ENCODE data around the gene HOXA3. TPM values are rescaled to one million over a fixed set of nuclear protein-coding genes. Genes with fewer than 3 reads are reported as not detected.

HOXA3 gene
- total RNA-seq: not detected

DNA sequence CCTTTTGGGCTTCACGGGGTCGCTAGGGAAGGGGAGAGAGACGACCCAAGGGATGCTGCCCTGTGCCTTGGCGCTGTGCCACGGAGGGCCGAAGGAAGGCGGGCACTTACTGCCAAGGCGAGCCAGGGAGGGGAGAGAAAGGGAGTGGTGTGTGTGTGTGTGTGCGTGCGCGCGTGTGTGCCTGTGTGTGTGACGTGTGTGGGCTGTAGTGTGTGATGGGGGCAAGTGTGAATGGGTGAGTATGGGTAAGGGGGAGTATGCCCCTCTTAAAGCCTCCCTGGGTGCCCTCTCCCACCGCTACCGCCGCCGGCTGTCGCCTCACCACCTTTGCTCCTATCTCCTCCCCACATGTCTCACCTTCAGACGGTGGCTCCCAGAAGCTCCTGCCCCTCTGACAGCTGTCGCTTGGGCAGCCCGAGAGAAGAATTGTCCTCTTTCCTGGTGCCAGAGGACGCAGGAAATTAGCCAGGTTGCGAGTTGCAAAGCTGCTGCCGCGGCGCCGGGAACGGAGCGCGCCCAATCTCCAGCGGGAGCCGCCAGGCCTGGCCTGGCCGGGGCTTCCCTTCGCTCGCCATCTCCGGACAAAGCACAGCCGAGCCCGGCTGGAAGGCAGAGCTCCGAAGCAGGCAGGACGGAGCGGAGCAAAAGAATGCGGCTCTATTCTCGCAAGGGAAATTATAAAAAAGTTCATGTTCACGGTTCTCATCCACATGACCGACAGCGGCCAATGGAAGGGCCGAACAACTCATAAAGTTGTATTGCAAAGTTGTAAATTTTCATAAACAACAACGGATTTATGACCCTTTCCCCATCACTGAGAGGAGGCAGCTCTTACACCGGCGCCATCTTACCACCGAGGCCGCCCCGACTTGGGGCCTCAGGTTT lies at the start of gene HOXA3:
HOXA3 (minus strand) TSS at position 653 of the 885 bp plus-strand sequence. CDS start 41,943 bp downstream, outside the sequence.
- DNase-seq (ENCODE audit: low spot score in 2 of 2): no peak
- FAIRE-seq: no peak

DNA sequence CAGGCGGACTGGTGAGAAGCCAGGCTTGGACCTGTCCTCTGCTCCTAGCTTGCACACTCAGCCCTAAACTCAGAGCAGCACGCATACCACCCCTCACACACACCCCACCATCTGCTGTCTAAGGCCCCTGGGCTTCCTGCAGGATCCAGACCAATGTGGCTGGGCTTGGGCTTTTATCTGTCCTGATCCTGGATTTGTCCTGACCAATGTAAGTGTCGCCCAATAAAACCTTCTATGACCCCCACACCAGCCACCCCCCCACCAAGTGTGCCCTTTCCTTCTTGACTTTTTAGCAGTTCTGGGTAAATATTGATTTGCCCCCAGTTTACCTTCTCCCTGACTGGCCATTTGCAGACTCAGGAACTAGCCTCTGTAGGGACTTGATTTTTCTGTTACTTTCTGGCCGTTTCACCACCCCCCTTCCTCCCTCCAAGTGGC lies 49.2 kb upstream of the HOXA3 start:
- FAIRE-seq: no peak
- no peak for DNase-seq (ENCODE audit: low spot score in 2 of 2)

DNA sequence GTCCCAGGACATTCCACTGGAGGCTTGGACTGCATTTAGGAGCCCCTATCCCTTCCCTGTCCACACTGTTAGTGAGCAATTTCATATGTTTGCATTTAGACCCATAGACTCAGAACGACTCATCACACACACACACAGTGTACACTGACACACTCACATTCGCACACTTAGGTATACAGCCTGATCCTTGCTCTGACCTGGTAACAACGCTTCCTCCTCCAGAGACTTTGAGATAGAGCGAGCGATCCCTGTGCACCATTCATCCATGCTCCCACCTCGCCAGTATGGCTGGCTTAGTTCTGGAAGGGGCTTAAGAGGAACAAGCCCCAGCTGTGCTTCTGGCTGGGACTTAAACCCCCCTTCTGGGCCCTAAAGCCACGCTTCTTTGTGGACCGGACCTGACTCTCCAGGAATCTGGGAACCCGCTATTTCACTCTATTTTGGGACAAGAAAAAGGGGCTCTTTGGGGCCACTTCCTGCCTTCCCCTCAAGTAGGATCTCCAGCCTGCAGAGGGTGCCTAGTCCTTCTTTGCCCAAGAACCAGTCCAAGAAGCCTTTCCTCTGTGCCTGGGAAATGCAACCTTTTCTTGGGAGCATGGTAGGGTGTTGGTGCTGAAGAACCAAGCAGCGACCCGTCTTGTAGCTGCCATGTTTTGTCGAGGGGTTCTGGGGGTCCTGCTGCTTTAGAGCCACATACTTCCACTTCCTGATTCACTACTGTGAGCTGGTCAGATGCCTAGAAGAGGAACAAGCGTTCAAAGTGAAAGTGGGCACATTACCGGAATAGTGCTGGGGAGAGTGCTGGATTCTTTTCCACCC lies 48.6 kb upstream of the HOXA3 start:
- DNase-seq (ENCODE audit: low spot score in 2 of 2): no peak
- FAIRE-seq: no peak

DNA sequence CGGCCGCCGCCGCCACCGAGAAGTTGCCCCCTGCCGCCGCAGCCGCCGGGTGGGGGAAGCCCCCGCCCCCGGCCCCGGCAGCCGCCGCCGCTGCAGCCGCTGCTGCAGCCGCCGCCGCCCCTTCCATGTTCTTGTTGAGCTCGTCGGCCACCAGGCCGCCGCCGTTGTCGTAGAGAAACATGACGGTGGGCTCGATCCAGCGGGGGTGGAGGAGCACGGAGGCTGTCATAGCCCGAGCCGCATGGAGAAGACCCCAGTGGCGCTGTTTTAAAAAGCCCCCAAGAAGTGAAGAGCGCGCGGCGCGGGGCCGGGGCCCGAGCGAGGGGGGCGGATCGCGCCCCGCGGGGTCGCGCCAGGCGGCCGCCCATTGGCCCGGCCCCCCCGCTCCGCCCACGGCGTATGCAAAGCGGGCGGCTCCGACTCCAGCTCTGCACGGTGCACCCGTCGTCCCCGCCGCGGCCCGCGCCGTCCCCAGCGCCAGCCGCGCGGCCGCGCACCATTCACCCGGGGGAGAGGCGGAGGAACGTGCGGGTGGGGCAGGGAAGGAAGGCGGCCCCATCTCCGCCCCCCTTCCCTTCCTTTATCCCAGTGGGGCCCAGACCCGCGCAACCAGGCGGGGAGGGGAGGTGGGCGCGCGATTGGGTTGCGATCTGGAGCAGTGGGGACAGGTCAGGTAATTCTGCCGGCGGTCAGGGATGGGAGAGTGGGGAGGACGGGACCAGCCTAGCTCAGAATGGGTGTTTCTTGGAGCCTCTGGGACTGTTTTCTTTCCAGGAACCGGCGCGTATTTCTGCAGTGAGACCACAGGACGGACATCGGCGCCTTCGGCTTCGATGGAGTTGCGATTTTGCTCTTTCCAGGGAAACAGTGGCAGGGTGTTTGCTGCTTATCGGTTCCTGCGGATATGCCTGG lies 47.7 kb upstream of the HOXA3 start, which contains the start of gene HOXA13:
HOXA13 (minus strand) TSS at position 243 of the 912 bp plus-strand sequence; CDS start at position 229, 14 bp downstream.
- DNase-seq (ENCODE audit: low spot score in 2 of 2) (no peak), FAIRE-seq (no peak)

DNA sequence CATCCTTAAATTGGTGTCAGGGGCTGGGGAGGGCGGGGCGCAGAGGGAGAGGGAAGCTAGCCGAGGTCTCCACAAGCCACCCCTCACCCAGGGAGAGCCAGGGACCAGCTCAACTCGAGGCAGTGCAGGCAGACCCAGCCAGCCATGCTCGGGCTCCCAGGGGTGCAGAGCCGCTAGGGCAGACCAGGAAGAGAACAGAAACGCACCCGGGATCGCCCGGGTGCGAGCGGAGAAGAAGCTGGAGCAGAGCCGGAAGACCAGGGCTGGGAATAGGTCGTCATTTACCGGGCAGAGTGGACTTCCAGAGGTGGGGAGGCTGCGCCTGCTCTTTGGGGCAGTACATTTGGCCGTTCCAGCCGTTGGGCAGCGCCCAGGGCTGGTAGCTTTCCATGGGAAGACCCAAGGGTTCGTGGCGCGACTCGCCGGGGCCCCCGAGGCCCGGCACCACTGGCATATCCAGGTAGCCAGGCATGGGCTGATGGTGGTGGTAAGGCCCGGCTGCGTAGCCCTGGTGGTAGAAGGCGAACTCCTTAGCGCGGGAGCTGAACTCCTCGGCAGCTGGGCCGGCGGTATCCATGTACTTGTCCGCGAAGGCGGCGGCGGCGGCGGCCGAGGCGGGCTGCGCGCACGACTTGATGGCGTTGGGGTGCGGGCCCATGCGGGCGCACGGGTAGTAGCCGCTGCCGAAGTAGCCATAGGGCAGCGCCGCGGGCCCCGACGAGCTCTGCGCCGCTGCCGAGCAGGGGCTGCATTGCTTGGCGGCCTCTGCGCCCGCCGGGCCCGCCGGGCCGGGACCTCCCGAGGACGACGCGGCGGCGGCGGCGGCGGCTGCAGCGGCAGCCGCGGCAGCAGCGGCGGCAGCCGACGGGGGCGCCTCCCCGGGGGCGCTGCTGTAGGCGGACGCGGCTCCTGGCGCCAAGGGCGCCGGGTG lies 46.8 kb upstream of the HOXA3 start:
- FAIRE-seq: no peak
- no peak for DNase-seq (ENCODE audit: low spot score in 2 of 2)

DNA sequence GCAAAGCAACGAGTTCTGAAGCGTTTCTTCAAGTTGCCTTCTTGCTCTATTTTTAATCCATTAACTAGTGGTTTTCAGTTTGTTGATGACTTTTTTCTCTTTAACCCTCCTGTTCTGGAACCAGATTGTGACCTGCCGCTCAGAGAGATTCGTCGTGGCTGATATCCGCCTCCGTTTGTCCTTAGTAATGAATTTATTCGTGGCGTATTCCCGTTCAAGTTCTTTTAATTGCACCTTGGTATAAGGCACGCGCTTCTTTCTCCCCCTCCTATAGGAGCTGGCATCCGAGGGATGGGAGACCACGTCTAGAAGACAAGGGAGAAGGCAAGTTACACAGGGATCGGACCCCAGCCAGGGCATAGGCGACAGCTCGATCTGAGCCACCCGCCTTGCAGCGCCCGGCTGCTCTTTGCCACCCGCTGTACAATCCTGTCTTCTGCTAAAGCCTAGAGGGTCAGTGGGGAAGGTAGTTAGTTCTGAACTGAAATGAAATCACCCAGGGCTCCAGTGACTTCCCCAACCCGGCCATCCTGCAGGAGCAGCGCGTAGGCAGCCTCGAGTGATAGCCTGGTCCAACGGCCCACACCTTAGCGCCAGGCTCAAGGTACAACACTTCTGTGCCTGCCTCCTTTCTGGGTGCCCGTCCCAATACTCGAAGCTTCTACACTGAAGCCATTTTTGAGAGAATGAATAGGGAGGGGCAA lies 45.9 kb upstream of the HOXA3 start:
- DNase-seq (ENCODE audit: low spot score in 2 of 2): no peak
- no peak for FAIRE-seq

DNA sequence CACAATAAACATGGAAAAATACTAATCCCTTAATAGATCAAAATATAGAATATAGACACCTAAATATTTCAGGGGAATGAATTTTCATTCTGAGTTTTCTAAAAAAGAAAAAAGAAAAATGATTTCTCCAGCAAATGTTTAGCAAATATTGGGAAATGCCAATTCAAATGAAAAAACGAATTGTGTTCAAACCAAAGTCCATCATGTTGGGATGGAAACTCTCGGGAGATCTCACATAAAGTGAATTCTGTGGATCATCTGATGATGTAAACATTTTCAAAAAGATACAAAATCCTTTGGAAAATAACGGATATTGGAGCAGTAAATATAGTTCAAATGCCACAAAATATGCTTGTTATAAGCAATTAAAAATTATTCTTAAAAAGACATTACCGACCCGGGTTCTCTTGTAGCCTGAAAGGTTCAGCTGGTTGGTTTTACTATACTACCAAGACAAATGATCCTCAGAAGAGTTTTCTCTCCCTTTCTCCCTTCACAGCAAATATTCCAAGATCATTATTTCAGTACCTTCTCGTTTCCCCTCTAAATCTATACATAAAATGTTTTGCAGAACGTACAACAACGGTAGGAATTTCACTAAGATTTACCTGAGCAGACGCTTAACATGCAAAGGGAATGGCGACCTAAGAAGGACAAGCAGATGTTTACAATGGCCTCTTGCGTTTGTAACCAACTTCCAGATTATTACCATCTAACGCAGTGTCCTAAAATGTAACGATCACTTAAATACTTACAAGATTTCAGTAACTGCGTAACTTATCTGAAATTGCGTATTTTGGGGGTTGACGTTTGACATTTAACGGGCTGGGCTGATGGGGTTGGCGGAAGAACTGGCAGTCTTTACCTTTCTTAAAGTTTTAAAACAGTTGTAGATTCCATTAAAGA lies 45.0 kb upstream of the HOXA3 start:
- DNase-seq (ENCODE audit: low spot score in 2 of 2) (no peak), FAIRE-seq (no peak)

DNA sequence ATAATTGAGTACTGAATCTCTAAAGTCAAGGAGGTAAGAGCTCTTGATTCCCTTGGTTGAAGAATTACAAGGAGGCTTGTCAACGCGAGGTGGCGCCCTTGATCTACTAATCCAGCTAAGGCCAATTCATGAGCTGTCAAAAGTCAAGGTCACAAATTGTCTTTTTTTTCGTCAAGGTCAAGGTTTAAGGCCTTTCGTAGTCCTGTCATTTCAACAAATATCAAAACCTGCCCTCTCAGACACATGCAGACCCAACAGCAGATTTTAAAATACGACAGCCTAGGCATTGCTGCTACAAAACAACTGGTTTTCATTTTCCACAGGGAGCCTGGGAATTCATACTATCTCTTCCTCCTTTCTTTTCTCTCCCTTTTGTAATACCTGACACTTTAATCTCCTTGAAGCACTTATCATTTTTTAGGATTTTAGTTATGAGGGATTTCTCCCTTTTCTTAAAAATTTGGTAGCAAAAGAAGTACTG lies 43.9 kb upstream of the HOXA3 start:
- peak; percentile 74 to 77 for DNase-seq (ENCODE audit: low spot score in 2 of 2)
- FAIRE-seq: peak; percentile 50

DNA sequence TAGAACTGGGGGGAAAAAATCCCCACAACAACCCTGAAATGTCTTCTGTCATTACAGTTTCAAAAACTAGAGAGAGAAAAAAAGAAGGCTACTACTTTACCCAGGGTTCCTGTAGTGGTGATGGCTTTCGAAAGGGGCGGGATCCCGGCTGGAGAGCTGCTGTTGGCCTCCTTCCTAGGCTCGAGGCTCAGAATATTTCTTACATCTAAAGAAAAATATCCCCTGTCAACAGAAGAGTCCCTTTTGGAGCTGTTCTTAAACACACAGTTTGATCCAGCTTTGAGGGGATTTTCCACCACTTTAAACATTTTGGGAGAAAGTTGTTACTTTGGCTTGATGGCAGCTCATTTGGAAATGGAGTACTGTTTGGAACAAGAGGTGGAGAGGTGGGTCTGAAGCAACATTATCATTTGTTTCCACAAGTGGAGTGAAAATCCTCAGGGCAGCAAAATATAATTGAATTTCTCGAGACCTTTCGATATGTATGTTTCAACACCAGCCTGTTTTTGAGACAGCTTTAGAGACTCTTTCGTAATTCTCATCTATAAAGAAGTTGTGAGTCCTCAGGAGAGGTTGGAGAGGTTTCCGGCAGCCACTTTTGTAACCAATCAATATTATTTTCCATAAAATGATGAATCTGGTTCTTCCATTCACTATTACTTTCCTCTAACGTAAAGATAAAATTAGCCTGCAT lies 42.5 kb upstream of the HOXA3 start:
- FAIRE-seq: no peak

DNA sequence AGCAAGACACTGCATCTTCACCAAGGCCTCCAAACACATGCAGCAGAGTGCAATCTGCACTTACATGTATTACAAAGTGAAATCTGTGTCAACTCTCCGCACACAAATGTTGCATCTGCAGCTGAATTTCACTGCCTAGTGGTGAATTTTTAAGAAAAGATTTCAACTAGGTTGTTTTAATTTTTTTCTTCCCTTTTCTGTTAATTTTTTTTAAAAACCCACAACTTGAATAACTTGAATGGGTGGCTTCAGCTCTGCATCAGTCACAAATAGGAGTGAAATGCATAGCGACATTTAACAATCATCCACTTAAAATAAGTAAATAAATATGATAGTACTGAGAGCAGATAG lies 41.6 kb upstream of the HOXA3 start:
- FAIRE-seq: no peak
- DNase-seq (ENCODE audit: low spot score in 2 of 2): no peak

More for the DNA sequence above, 42.5 kb upstream of the HOXA3 start:
- no peak for DNase-seq (ENCODE audit: low spot score in 2 of 2)

DNA sequence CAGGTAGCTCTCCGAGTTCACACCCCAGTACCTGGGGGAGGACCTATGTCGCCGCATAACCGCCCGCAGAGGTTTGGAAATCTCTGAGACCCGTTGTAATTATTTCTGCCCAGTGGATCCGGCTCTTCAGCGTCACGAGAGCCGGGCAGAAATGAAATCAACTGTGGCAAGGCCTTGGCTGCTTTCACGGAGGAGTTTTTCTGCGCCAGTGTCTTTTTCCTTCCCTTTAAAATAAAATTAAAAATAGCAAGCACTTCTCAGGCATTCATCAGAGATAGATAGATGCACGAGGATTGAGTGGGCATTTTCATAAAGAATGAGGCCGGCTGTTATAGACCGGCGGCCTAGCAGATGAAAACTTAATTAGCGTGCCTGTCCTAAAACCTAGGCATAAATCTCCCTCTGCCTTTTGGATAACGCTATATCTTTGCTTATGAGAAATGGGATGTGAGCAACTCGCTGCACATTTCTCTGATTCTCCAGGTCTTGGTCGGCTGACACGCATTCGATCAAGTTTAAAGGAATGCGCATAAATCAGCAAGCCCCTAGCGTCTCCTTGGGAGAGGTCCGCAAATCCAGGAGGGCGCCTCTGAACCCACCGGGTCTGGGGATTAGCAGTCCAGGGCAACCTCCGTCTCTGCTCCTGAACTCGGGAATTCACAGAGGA lies 41.1 kb upstream of the HOXA3 start:
- DNase-seq (ENCODE audit: low spot score in 2 of 2) (no peak), FAIRE-seq (no peak)

DNA sequence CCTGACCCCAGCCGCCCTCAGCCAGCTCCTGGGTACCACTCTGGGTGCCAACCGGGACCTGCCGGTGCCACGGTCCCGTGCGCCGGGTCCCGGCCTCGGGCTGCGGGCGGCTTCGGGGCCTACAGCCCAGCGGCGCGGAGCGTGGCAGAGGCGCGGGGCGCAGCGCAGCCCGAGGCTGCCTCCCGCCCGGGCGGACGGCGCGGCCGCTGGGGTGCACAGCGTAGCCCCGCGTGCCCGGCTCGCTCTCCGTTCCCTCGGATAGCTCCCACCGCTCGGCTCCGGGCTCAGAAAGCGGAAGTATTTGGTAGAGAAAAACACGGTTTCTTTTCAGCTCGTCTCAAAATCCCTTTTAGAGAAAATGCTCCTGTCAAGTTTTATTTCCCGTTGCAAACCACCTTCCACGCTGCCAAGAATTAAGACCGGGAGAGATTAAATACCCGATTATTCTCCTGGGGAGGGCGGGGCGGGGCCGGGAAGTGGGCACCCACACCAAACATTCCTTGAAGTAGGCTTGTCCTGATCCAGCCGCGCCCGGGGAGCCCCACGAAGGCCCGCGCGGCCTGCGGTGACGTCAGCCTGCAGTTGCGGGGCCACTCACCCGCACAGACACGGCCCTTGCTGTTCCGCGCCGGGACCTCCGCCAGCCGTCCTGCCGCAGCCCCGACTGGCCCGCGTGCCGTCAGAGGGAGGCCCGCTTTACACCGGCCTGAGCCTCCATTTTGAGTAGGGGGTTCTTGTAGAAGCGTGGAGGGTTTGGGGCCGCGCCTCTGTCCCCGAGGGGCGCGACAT lies 40.4 kb upstream of the HOXA3 start:
- FAIRE-seq: no peak
- no peak for DNase-seq (ENCODE audit: low spot score in 2 of 2)

DNA sequence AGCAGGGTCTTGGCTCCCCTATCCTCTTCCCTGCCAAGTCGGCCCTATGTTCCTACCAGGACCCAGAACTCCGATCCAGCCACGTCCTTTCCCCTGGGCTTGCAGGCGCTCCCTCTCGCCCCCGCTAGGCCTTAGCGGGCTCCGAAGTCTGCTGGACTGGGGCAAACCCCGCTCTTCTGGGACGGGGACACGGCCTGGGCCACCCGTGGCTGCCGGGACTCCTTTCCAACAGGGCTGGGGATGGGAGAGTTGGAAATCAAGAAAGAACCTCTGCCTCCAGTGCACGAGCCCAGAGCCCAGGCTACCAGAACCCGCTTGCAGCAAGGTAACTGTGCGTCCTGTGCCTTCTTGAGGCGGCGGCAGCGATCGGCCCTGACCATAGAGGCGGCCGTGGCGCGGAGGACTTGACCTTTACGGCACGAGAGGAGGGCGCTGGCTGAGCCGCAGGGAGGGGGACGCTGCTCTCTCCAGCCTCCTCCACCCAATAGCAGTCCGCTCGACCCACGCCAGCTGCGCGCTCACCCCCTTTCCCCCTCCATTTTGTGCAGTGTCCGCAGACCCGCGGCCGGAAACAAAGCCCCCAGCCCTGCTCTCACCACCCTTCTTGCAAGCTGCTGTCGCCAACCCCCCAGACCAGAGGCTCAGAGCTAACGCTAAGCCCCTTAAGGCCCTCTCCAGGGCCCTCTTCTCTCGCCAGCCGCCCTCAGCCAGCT lies 39.6 kb upstream of the HOXA3 start:
- DNase-seq (ENCODE audit: low spot score in 2 of 2): no peak
- FAIRE-seq: no peak

DNA sequence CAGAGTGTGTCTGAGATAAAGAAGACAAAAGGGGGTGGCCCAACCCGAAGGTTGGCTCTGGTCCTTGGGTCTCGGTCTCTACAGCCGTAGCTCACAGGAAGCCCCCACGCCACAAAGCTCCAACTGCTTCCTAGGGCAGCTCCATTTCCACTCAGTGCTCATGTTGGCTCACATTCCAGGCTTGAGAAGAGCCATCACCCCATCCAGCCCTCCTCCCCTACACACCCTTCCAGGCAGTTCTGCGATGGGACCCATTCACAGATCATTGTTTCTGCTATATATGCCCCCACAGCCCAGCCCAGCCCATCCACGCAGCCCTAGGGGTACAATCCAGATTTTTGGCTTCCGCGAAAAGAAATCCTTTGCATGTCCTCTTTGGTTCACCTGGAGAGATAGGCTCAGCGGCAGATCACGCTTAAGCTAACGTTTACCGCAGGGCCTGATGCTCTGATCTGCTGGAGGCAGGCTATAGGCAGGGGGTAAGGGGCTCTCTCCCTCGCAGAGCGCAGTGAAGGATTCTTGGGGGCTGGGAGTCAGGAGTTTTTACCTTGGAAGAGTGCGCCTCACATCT lies 38.9 kb upstream of the HOXA3 start:
- no peak for DNase-seq (ENCODE audit: low spot score in 2 of 2)

More for the DNA sequence above, 38.9 kb upstream of the HOXA3 start:
- no peak for FAIRE-seq
